ENCODE data around the gene ARHGEF35.
A peak's percentile ranks its signal among the peaks of the same experiment; 100 is the strongest.
"Not testable (repeated sequence)": the region's sequence is repeated elsewhere in the genome, so short reads cannot be mapped to it uniquely, and the experiment has no call there.

Gene ARHGEF35

GRCh38 chr7:144195212-144195872 lies at the start of gene ARHGEF35:
ARHGEF35 (minus strand) TSS chr7:144195833; CDS start chr7:144188383, 7,450 bp downstream.
- DNase-seq, result peak in 1 of 2 donors; percentile 23

- DNase-seq, result not testable (repeated sequence)
Measured at GRCh38 chr7:144245372-144245771, 49.7 kb upstream of the ARHGEF35 start.

- not testable (repeated sequence) for DNase-seq
Measured at GRCh38 chr7:144239365-144239764, 43.7 kb upstream of the ARHGEF35 start, which contains the start of gene OR2A42. OR2A42 (minus strand) TSS chr7:144239605; CDS start chr7:144232843, 6,762 bp downstream.

GRCh38 chr7:144238530-144239082 lies 43.0 kb upstream of the ARHGEF35 start:
- DNase-seq, result not testable (repeated sequence)

- not testable (repeated sequence) for DNase-seq
Measured at GRCh38 chr7:144233039-144233438, 37.4 kb upstream of the ARHGEF35 start.

GRCh38 chr7:144231027-144231426 lies 35.4 kb upstream of the ARHGEF35 start:
- not testable (repeated sequence) for DNase-seq

GRCh38 chr7:144228810-144229209 lies 33.2 kb upstream of the ARHGEF35 start:
- not testable (repeated sequence) for DNase-seq

- not testable (repeated sequence) for DNase-seq
Measured at GRCh38 chr7:144226866-144227265, 31.2 kb upstream of the ARHGEF35 start.

GRCh38 chr7:144223675-144224074 lies 28.0 kb upstream of the ARHGEF35 start:
- not testable (repeated sequence) for DNase-seq

- DNase-seq, result not testable (repeated sequence)
Measured at GRCh38 chr7:144220531-144220930, 24.9 kb upstream of the ARHGEF35 start.

- not testable (repeated sequence) for DNase-seq
Measured at GRCh38 chr7:144219149-144219548, 23.5 kb upstream of the ARHGEF35 start.

- DNase-seq, result not testable (repeated sequence)
Measured at GRCh38 chr7:144218581-144218980, 22.9 kb upstream of the ARHGEF35 start.

- not testable (repeated sequence) for DNase-seq
Measured at GRCh38 chr7:144217200-144217599, 21.6 kb upstream of the ARHGEF35 start.

GRCh38 chr7:144205306-144205705 lies 9.7 kb upstream of the ARHGEF35 start:
- DNase-seq, result not testable (repeated sequence)

GRCh38 chr7:144203086-144203485 lies 7.5 kb upstream of the ARHGEF35 start:
- not testable (repeated sequence) for DNase-seq

- not testable (repeated sequence) for DNase-seq
Measured at GRCh38 chr7:144201978-144202377, 6.3 kb upstream of the ARHGEF35 start.

- DNase-seq, result not testable (repeated sequence)
Measured at GRCh38 chr7:144198934-144199333, 3.3 kb upstream of the ARHGEF35 start.

GRCh38 chr7:144194453-144194852 lies 1.2 kb downstream of the ARHGEF35 start:
- not testable (repeated sequence) for DNase-seq

GRCh38 chr7:144193782-144194181 lies 1.9 kb downstream of the ARHGEF35 start:
- DNase-seq, result not testable (repeated sequence)

- not testable (repeated sequence) for DNase-seq
Measured at GRCh38 chr7:144188578-144189171, 7.0 kb downstream of the ARHGEF35 start.

GRCh38 chr7:144187848-144188247 lies 7.8 kb downstream of the ARHGEF35 start:
- not testable (repeated sequence) for DNase-seq

- DNase-seq, result not testable (repeated sequence)
Measured at GRCh38 chr7:144183166-144183565, 12.5 kb downstream of the ARHGEF35 start, which contains the start of gene CTAGE4. CTAGE4 (plus strand) TSS chr7:144183466; CDS start chr7:144183504, 38 bp downstream.

GRCh38 chr7:144179165-144179479 lies 16.5 kb downstream of the ARHGEF35 start:
- not testable (repeated sequence) for DNase-seq

All from CD4-positive, alpha-beta T cell treated with Interferon alpha-2 for 1 hour (primary cell).